Activated CD4-positive, alpha-beta T cell treated with anti-CD3 and anti-CD28 coated beads, Interleukin-2, amount 10 ng/mL, durations not matched to agents 24 days and 14 days (primary cell): Measurements from ENCODE around the gene COL25A1. TPM values are rescaled to one million over a fixed set of nuclear protein-coding genes. Genes with fewer than 3 reads are reported as not detected.

ENCODE experiments used
- DNase-seq: peaks from one replicate; pipeline ENCODE4 v3.0.0; 2022
- H3K27ac Mint-ChIP-seq: one replicate; pipeline ENCODE4 v1.8.0; 2022; ENCODE audit warnings: mild to moderate bottlenecking, mixed read lengths
- H3K27me3 Mint-ChIP-seq: one replicate; pipeline ENCODE4 v1.8.0; 2022; ENCODE audit warnings: mixed read lengths
- H3K36me3 Mint-ChIP-seq: one replicate; pipeline ENCODE4 v1.8.0; 2022; ENCODE audit warnings: low read depth, mild to moderate bottlenecking, mixed read lengths
- H3K4me1 Mint-ChIP-seq: one replicate; pipeline ENCODE4 v1.8.0; 2021; ENCODE audit warnings: mixed read lengths
- H3K4me3 Mint-ChIP-seq: one replicate; pipeline ENCODE4 v1.8.0; 2022; ENCODE audit warnings: mild to moderate bottlenecking, moderate library complexity, mixed read lengths
- H3K9me3 Mint-ChIP-seq: one replicate; pipeline ENCODE4 v1.8.0; 2021; ENCODE audit warnings: mixed read lengths
- intact Hi-C: fragments of 100-400 bp; cut with micrococcal nuclease; formaldehyde crosslinking; loops from one replicate; pipeline ENCODE4 v1.15.1; 2023
- total RNA-seq: library from RNA; stranded (reverse); gene quantifications from 2 replicates; pipeline ENCODE4 v1.2.3, GENCODE V29; 2022

COL25A1 gene
- total RNA-seq, 1 donor from 2014 or later = not detected

DNA sequence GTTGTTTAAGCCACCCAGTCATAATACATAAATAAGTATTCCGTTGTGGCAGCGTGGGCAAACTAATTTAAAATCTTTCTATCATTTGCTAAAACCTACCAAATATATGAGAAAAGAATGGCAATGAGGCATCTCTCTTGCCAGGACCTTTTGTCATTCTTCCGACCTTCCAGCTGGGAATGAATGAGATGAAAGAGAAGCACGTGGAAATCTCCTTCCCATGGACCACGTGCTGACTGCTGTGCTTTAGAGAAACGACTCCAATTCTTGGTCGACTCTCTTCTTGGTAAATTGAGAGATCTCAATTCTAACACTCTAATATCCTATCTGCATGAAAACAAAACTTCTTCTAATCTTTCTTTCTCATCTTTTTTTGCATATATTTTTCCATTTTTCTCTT lies 116.5 kb downstream of the COL25A1 start:
- H3K27ac Mint-ChIP-seq = no peak overlapping the region
- intact Hi-C loops = no loop called here

DNA sequence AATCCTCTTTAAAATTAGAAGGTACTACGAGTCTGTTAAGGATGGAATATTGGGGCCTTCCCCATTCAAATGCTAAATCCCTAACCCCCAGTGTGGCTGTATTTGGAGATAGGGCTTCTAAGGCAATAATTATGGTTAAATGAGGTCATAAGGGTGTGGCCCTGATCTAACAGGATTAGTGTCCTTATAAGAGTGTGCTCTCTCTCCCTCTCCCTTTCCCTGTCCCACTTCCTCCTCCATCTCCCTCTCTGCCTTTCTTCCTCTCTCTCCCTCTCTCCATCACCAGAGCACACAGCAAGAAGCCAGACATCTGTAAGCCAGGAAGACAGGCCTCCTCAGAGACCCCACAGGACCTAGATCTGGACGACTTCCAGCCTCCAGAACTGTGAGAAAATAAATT lies 116.9 kb downstream of the COL25A1 start:
- Mint-ChIP-seq H3K9me3 (no peaks in the 10 kb centered on the region), H3K27me3 (peaks cover 23% of the 10 kb centered on the region), H3K27ac (no peak overlapping the region), H3K4me1 (no peaks in the 10 kb centered on the region), H3K4me3 (no peak overlapping the region), H3K36me3 (no peaks in the 10 kb centered on the region)
- DNase-seq = no peak
- intact Hi-C loops = no loop called here

More for the DNA sequence above, 116.5 kb downstream of the COL25A1 start:
- H3K4me3 Mint-ChIP-seq = no peak overlapping the region
- DNase-seq = no peak
- H3K36me3 Mint-ChIP-seq = no peaks in the 10 kb centered on the region
- H3K9me3 Mint-ChIP-seq = no peaks in the 10 kb centered on the region
- peaks cover 22% of the 10 kb centered on the region for H3K27me3 Mint-ChIP-seq
- no peaks in the 10 kb centered on the region for H3K4me1 Mint-ChIP-seq

DNA sequence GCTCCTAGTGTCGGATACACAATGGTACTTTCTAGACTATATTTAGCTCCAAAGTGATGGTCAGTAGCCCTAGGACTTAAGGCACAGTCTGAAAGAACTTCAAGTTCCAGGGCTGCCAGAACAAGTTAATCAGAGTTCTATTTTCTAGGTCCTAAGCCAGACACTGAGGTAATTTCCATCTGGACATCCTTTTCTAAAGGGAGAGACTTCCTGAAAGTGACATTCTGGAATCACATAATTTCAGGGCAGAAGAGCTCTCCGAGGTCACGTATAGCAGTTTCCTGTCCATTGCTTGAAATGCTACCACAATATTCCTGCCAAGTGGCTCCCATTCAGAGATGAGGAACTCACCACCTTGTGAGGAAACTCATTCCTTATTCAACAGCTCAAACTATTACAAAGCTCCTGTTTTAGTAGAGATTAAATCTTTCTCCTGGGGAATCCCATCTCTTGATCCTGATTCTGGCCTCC lies 117.9 kb downstream of the COL25A1 start:
- DNase-seq = no peak
- Mint-ChIP-seq H3K27me3 (peaks cover 25% of the 10 kb centered on the region), H3K27ac (no peak overlapping the region), H3K9me3 (no peaks in the 10 kb centered on the region), H3K4me3 (no peak overlapping the region), H3K4me1 (no peaks in the 10 kb centered on the region), H3K36me3 (no peaks in the 10 kb centered on the region)
- intact Hi-C loops = no loop called here

- H3K9me3 Mint-ChIP-seq = no peaks in the 10 kb centered on the region
- no peak for DNase-seq
- no peaks in the 10 kb centered on the region for H3K36me3 Mint-ChIP-seq
- H3K4me1 Mint-ChIP-seq = no peaks in the 10 kb centered on the region
- intact Hi-C loops = no loop called here
- no peak overlapping the region for H3K27ac Mint-ChIP-seq
- H3K27me3 Mint-ChIP-seq = peaks cover 28% of the 10 kb centered on the region
- H3K4me3 Mint-ChIP-seq = no peak overlapping the region
Measured at GRCh38 chr4:109183931-109184490, 118.4 kb downstream of the COL25A1 start.

DNA sequence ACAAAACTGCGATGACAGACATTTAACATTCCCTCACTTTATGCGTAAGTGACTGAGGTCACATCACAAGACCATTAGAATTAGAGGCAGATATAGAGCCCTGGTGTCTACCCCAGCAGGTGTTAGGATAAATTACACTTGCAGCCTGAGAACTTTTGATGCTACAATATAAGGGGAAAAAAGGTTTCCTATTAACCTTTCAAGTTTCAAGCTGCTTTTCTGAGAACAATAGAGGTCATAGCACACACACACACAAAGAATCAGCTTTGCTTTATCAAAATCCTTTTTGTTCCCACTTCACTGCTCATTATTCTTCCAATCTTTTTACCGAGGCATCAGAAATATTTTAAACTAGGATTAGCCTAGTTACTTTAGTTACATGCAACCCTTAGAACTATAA lies 119.8 kb downstream of the COL25A1 start:
- H3K9me3 Mint-ChIP-seq = no peaks in the 10 kb centered on the region
- H3K27ac Mint-ChIP-seq = no peak overlapping the region
- no peaks in the 10 kb centered on the region for H3K36me3 Mint-ChIP-seq
- intact Hi-C loops = no loop called here
- peaks cover 21% of the 10 kb centered on the region for H3K27me3 Mint-ChIP-seq
- no peak overlapping the region for H3K4me3 Mint-ChIP-seq
- no peak for DNase-seq
- H3K4me1 Mint-ChIP-seq = no peaks in the 10 kb centered on the region

GRCh38 chr4:109179061-109179460 lies 123.4 kb downstream of the COL25A1 start:
- H3K4me3 Mint-ChIP-seq = no peak overlapping the region
- no peaks in the 10 kb centered on the region for H3K4me1 Mint-ChIP-seq
- DNase-seq = no peak
- peaks cover 22% of the 10 kb centered on the region for H3K27me3 Mint-ChIP-seq
- intact Hi-C loops = no loop called here
- no peaks in the 10 kb centered on the region for H3K9me3 Mint-ChIP-seq
- H3K36me3 Mint-ChIP-seq = no peaks in the 10 kb centered on the region
- no peak overlapping the region for H3K27ac Mint-ChIP-seq

DNA sequence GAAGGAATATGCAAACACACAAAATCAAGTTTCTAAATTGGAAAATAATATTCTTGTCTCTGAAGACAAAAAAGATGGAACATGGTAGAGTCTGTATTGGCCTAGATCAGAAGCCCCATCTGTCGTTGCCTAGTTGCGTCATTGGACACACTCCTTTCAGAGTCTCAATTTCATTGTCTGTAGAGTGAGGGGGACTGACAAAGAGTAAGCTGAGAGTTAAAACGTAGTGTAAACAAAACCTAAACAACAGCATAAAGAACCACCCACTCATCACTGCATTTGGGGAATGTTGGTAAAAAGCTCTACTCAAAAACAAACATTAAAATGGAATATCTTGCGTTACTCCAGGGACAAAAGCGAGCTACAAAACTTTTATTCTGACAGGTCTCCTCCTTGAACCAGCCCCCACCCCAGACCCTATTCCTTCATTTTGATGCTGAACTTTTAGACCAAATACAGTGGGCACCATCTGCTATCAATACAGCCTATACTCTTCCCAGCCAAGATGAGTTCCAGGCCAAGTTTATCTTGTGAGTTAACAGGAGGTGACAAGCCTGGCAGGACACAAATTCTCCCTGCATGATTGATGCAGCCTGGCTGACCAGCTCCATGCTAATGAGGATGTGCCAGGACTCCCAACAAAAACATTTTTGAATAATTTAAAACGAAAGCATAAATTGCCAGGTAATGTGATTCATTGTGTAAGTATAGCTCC lies 125.2 kb downstream of the COL25A1 start:
- no peaks in the 10 kb centered on the region for H3K9me3 Mint-ChIP-seq
- no peak overlapping the region for H3K27ac Mint-ChIP-seq
- no peak for DNase-seq
- intact Hi-C loops = no loop called here
- no peaks in the 10 kb centered on the region for H3K4me1 Mint-ChIP-seq
- H3K4me3 Mint-ChIP-seq = no peak overlapping the region
- peaks cover 17% of the 10 kb centered on the region for H3K27me3 Mint-ChIP-seq
- no peaks in the 10 kb centered on the region for H3K36me3 Mint-ChIP-seq

DNA sequence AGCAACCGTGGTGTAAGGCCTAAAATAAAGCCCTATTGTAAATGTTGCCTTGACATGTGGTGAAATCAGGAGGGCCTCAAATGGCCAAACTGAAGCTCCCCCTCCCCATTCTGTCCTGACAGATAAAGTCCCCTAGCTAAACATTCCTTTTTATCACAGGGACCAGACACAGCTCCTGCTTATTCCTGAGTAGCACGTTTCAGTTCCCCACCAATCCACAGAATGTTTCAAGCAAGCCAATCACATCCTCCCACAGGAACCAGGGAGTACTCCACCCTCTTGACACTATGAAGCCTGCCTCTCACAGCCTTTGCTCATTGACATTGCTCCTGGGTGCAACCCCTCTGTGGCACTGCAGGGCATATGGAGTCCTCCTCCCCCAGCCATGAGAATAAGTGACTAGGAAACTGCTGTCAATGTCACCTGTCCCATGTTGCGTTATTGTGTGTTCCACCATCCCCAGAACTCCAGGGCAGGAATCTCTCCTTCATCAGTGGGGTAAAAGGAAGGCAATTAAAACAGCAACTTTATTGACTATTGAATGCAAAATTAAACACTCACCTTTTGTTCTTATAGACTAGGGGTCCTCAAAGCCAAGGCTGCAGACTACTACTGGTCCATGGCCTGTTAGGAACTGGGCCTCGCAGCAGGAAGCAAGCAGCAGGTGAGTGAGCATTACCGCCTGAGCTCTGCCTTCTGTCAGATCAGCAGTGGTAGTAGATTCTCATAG lies 128.1 kb downstream of the COL25A1 start:
- H3K27me3 Mint-ChIP-seq = peaks cover 8% of the 10 kb centered on the region
- no peaks in the 10 kb centered on the region for H3K4me1 Mint-ChIP-seq
- H3K27ac Mint-ChIP-seq = no peak overlapping the region
- no peak overlapping the region for H3K4me3 Mint-ChIP-seq
- DNase-seq = no peak
- intact Hi-C loops = no loop called here
- H3K9me3 Mint-ChIP-seq = no peaks in the 10 kb centered on the region
- no peaks in the 10 kb centered on the region for H3K36me3 Mint-ChIP-seq

- no peaks in the 10 kb centered on the region for H3K36me3 Mint-ChIP-seq
- intact Hi-C loops = no loop called here
- H3K4me1 Mint-ChIP-seq = no peaks in the 10 kb centered on the region
- no peak overlapping the region for H3K4me3 Mint-ChIP-seq
- no peak for DNase-seq
- H3K27ac Mint-ChIP-seq = no peak overlapping the region
- peaks cover 10% of the 10 kb centered on the region for H3K27me3 Mint-ChIP-seq
- H3K9me3 Mint-ChIP-seq = no peaks in the 10 kb centered on the region
Measured at GRCh38 chr4:109172301-109172700, 130.2 kb downstream of the COL25A1 start.

DNA sequence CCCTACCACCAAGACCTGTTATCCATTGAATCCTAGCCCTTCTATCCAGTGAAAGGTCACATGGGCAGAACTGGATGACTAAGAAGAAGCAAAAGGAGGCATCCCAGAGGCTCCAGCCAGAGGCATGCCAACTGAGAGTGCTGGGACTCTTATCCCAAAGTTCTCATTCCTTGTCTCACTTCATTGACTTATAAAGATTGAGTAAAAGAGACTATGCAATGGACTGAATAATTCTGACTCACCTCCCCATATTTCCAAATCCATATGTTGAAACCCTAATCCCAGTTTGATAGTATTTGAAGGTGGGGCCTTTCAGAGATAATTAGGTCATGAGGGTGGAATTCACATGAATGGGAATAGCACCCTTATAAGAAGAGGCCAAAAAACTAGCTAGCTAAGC lies 131.4 kb downstream of the COL25A1 start:
- H3K9me3 Mint-ChIP-seq = no peaks in the 10 kb centered on the region
- intact Hi-C loops = no loop called here
- H3K36me3 Mint-ChIP-seq = no peaks in the 10 kb centered on the region
- no peaks in the 10 kb centered on the region for H3K4me1 Mint-ChIP-seq
- H3K27me3 Mint-ChIP-seq = peaks cover 16% of the 10 kb centered on the region
- H3K27ac Mint-ChIP-seq = no peak overlapping the region
- no peak overlapping the region for H3K4me3 Mint-ChIP-seq
- DNase-seq = no peak

GRCh38 chr4:109169170-109169569 lies 133.3 kb downstream of the COL25A1 start:
- Mint-ChIP-seq H3K9me3 (no peaks in the 10 kb centered on the region), H3K4me1 (no peaks in the 10 kb centered on the region), H3K36me3 (no peaks in the 10 kb centered on the region), H3K27me3 (peaks cover 18% of the 10 kb centered on the region), H3K27ac (no peak overlapping the region), H3K4me3 (no peak overlapping the region)
- DNase-seq = no peak
- intact Hi-C loops = no loop called here

DNA sequence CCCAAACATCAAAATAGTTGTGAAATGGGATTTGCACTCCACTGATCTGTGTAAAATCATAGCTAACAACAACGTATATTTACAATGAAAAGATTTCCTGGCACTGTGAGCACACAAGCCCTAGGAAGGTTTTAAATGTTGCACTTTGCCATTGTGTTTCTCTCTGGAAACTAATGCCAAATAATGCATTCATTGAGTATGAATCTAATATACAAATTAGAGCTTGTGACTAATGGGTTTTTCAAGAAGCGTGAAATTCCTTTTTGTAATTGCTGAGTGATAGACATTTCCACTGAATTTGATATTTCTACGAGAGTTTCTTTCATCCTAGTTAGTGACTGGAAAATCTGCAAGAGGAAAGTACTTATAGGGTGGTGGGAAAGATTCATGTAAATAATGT lies 135.9 kb downstream of the COL25A1 start:
- Mint-ChIP-seq H3K4me1 (no peaks in the 10 kb centered on the region), H3K9me3 (no peaks in the 10 kb centered on the region), H3K27ac (no peak overlapping the region), H3K4me3 (no peak overlapping the region), H3K36me3 (no peaks in the 10 kb centered on the region), H3K27me3 (peaks cover 18% of the 10 kb centered on the region)
- intact Hi-C loops = no loop called here
- no peak for DNase-seq

GRCh38 chr4:109166126-109166525 lies 136.3 kb downstream of the COL25A1 start:
- Mint-ChIP-seq H3K27ac (no peak overlapping the region), H3K4me3 (no peak overlapping the region), H3K27me3 (peaks cover 19% of the 10 kb centered on the region), H3K4me1 (no peaks in the 10 kb centered on the region), H3K9me3 (no peaks in the 10 kb centered on the region), H3K36me3 (no peaks in the 10 kb centered on the region)
- intact Hi-C loops = no loop called here
- no peak for DNase-seq

DNA sequence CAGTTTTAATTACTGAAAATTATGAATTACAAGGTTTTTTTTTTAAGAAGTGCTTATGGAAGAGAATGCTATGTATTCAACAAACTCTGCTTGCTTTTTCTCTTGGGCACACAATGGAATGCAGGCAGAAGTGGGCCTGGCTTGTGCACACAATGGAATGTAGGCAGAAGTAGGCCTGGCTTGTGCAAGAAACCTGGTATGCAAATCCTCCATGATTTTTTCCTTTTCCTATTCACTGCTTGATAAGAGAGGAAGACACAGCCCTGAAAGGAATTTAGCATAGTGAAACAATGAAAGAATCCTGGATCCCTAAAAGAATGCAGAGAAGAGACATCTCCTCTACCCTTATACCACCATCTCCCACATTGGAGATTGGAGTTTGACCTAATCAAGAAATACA lies 138.4 kb downstream of the COL25A1 start:
- Mint-ChIP-seq H3K9me3 (no peaks in the 10 kb centered on the region), H3K36me3 (no peaks in the 10 kb centered on the region), H3K4me1 (no peaks in the 10 kb centered on the region), H3K27me3 (peaks cover 24% of the 10 kb centered on the region), H3K4me3 (no peak overlapping the region), H3K27ac (no peak overlapping the region)
- intact Hi-C loops = no loop called here
- no peak for DNase-seq
